Erythroblast (primary cell): ENCODE measurements around the gene PLK2.

Experiments
- GATA1 ChIP-seq: IDR thresholded peaks from 2 replicates; pipeline ENCODE4 v1.6.1; 2011; ENCODE audit warnings: low read depth, mild to moderate bottlenecking, control low read depth, low read length, moderate library complexity
- POLR2A ChIP-seq: IDR thresholded peaks from 2 replicates; pipeline ENCODE4 v1.6.1; 2011; ENCODE audit warnings: mild to moderate bottlenecking, low read length

DNA sequence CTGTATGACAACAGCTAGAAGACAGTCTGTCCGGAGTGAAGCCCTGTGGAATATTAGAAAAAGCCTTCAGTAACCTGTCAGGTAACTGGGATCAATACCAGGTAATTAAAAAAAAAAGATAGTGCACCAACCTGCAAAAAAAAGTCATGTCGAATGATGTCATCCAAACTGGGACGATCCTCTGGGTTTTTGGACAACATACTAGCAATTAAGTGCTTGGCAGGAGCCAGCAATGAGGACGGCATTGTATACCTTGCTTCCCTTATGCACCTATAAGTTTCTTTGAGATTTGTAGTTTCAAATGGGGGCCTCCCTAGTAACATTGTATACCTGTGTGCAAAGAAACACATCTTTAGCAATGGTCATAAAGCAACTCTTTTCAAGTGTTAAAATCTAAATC is 2.8 kb downstream of the PLK2 start:
- TF ChIP-seq POLR2A (no peak), GATA1 (no peak)
